B cell (primary cell): ENCODE results near the gene ZXDA. TPM values are rescaled to one million over a fixed set of nuclear protein-coding genes. Genes with fewer than 3 reads are reported as not detected.

ENCODE experiments used
- ATAC-seq: fragments of 200-7000 bp; cut with Tn5 transposase; one replicate; pipeline ENCODE4 v1.10.0; 2021; ENCODE audit warnings: low read depth, mild to moderate bottlenecking, moderate number of reproducible peaks, moderate library complexity
- CTCF ChIA-PET: fragments of 350-600 bp; sonication (Branson Sonifier 250); formaldehyde crosslinking; loops from one replicate; lab custom pipeline; 2021; ENCODE audit warnings: antibody characterized with exemption, inconsistent platforms; lab: Charles Lee
- POLR2A ChIA-PET: fragments of 350-600 bp; sonication (Branson Sonifier 250); formaldehyde crosslinking; loops from one replicate; lab custom pipeline; 2021; ENCODE audit warnings: antibody characterized with exemption; lab: Charles Lee
- DNase-seq: peaks from one replicate; pipeline ENCODE4 v3.0.0; 2013
- H2AFZ ChIP-seq: 2 replicates; pipeline ENCODE4 v1.6.1; 2012; ENCODE audit warnings: mild to moderate bottlenecking, low read depth, low read length; ENCODE audit not compliant: insufficient read depth, poor library complexity, severe bottlenecking
- H3K27ac ChIP-seq, 2 donors: 1 replicate in 1 of 2; 2 replicates in 1 of 2; pipeline ENCODE4 v1.5.1; 2012 to 2013; ENCODE audit warnings: low read length in 2 of 2, mild to moderate bottlenecking in 2 of 2, moderate library complexity in 1 of 2
- H3K27me3 ChIP-seq, 4 experiments: fragments of 200-600 bp in 1 of 4; sonication (generic) in 1 of 4; replicated peaks in 1 of 4; 1 replicate in 2 of 4; 2 replicates in 2 of 4; pipeline versions ENCODE4 v1.6.1 to v1.7.0; 2013 to 2016; ENCODE audit warnings: low read length in 3 of 4, mild to moderate bottlenecking in 2 of 4, mixed read lengths in 1 of 4, moderate library complexity in 1 of 4; ENCODE audit not compliant: insufficient read depth in 4 of 4, control insufficient read depth in 3 of 4; ENCODE audit errors: control extremely low read depth in 1 of 4
- H3K36me3 ChIP-seq, 2 experiments: replicated peaks in 1 of 2; 1 replicate in 1 of 2; 2 replicates in 1 of 2; pipeline versions ENCODE4 v1.6.1 to v1.7.1; 2013; ENCODE audit warnings: low read length in 1 of 2; ENCODE audit not compliant: insufficient read depth in 2 of 2, control insufficient read depth in 1 of 2; ENCODE audit errors: control extremely low read depth in 1 of 2, extremely low read depth in 1 of 2
- H3K4me1 ChIP-seq, 2 donors: fragments of 200-600 bp in 1 of 2; sonication (generic) in 1 of 2; 1 replicate in 1 of 2; 2 replicates in 1 of 2; pipeline versions ENCODE4 v1.5.1 to v1.6.1; 2013 to 2017; ENCODE audit warnings: low read length in 2 of 2; ENCODE audit not compliant: control insufficient read depth in 2 of 2, insufficient read depth in 2 of 2
- H3K4me2 ChIP-seq: replicated peaks from 2 replicates; pipeline ENCODE3; 2012; ENCODE audit warnings: mild to moderate bottlenecking, low read depth, low read length; ENCODE audit not compliant: poor library complexity, severe bottlenecking
- H3K4me3 ChIP-seq, 5 experiments: fragments of 200-600 bp in 1 of 5; sonication (generic) in 1 of 5; 1 replicate in 3 of 5; 2 replicates in 2 of 5; pipeline versions ENCODE4 v1.5.1 to v1.7.0; 2011 to 2016; ENCODE audit warnings: low read length in 4 of 5, mild to moderate bottlenecking in 4 of 5, low read depth in 2 of 5, control low read depth in 1 of 5, moderate library complexity in 1 of 5; ENCODE audit not compliant: insufficient read depth in 1 of 5; ENCODE audit errors: control extremely low read depth in 1 of 5, extremely low read depth in 1 of 5
- H3K79me2 ChIP-seq: fragments of 200-600 bp; sonication (generic); one replicate; pipeline ENCODE4 v1.6.0; 2016; ENCODE audit warnings: low read length; ENCODE audit not compliant: control insufficient read depth, insufficient read depth
- H3K9ac ChIP-seq: fragments of 200-600 bp; sonication (generic); 2 replicates; pipeline ENCODE4 v1.6.1; 2017; ENCODE audit warnings: mild to moderate bottlenecking, low read length, moderate library complexity
- H3K9me3 ChIP-seq, 3 donors: one replicate each; pipeline versions ENCODE4 v1.6.1 to v1.7.1; 2013; ENCODE audit warnings: low read length in 2 of 3; ENCODE audit not compliant: control insufficient read depth in 2 of 3, insufficient read depth in 1 of 3; ENCODE audit errors: control extremely low read depth in 1 of 3
- H4K20me1 ChIP-seq: 2 replicates; pipeline ENCODE4 v1.6.0; 2012; ENCODE audit warnings: mild to moderate bottlenecking, low read length; ENCODE audit not compliant: insufficient read depth, control insufficient read depth, poor library complexity, severe bottlenecking
- H3K27ac Mint-ChIP-seq: one replicate; pipeline ENCODE4 v1.8.0; 2021; ENCODE audit warnings: mixed read lengths
- H3K27me3 Mint-ChIP-seq: one replicate; pipeline ENCODE4 v1.8.0; 2021; ENCODE audit warnings: mixed read lengths
- H3K4me1 Mint-ChIP-seq: one replicate; pipeline ENCODE4 v1.8.0; 2021; ENCODE audit warnings: mixed read lengths
- H3K4me3 Mint-ChIP-seq: one replicate; pipeline ENCODE4 v1.8.0; 2021; ENCODE audit warnings: mixed read lengths
- H3K9me3 Mint-ChIP-seq: one replicate; pipeline ENCODE4 v1.8.0; 2022; ENCODE audit warnings: mixed read lengths; ENCODE audit not compliant: insufficient read depth
- EZH2 ChIP-seq: IDR thresholded peaks from 2 replicates; pipeline ENCODE4 v1.6.1; 2012; ENCODE audit warnings: borderline replicate concordance, low read depth, mild to moderate bottlenecking, moderate library complexity, low read length; ENCODE audit not compliant: insufficient read depth, poor library complexity, severe bottlenecking
- WGBS: methylation state at CpG from one replicate; pipeline ENCODE4 v1.1.5; 2013; ENCODE audit warnings: missing lambda C conversion rate; ENCODE audit not compliant: insufficient coverage; 5-methylcytosine and 5-hydroxymethylcytosine counted together
- intact Hi-C: fragments of 100-400 bp; cut with micrococcal nuclease; formaldehyde crosslinking; loops from one replicate; pipeline ENCODE4 v1.10.0; 2022
- polyA plus RNA-seq: library from polyadenylated mRNA; depleted of rRNA; stranded (reverse); fragments of >200 nt; gene quantifications from 2 replicates; pipeline ENCODE4 v1.2.3, GENCODE V29; 2012
- total RNA-seq, 2 donors: library from RNA; stranded (reverse); fragments of 120-200 nt in 1 of 2; gene quantifications; 1 replicate in 1 of 2; 2 replicates in 1 of 2; pipeline versions ENCODE4 v1.2.3 to v1.2.4, GENCODE V29; 2013 to 2022
- TF ChIP-seq, protein P1 (sequence below): fragments of 200-600 bp; IDR thresholded peaks from one replicate; pipeline ENCODE4 v1.8.0; 2022; ENCODE audit warnings: antibody characterized with exemption, mild to moderate bottlenecking

The ZXDA gene
- total and polyA plus RNA-seq, 2 donors (not counting 1 experiment from before 2014, with no cell fraction given): 7.6 to 14.7 TPM

DNA sequence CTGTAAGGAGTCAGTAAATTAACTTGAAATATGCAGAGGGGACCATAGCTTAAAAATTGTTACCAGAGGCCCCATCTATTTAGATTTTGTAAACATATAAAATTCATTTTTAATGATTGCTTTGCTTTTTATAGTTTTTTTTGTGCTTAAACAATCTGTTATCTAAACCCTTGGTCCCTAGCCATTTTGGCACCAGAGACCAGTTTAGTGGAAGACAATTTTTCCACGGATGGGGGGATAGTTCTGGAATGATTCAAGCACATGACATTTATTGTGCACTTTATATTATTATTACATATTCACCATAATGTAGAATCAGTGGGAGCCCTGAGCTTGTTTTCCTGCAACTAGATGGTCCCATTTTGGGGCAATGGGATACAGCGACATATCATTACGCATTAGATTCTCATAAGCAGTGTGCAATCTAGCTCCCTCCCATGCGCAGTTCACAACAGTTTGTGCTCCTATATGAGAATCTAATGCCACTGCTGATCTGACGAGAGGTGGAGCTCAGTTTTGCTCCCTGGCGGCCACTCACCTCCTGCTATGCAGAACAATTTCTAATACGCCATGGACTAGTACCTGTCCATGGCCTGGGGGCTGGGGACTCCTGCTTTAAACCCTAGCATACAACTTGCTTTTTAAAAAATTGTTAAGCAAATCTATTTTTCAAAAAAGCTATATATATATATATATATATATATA lies 5.9 kb downstream of the ZXDA start:
- no peak for DNase-seq
- intact Hi-C loops: loop anchor here (10.0 kb wide), 1 partner anchor 780 kb away; the partner anchor contains the start of gene SPIN2B

DNA sequence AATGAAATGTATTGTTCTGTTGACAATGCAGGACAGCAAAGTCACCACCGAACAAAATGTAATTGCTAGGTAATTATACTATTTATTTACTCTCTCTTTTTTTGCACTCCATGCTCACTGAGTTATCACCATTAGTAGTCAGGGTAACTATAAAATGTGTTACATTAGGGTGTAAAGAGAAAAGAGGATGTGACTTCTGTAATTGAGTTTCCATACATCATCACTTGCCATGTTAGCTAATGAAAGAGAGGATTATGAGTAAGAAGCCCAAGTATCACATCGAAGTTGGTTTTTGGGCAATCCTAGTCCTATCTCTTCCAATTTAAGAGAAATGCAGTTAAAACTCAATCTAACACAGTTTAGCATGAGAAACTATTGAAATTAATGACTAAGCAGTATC lies 7.6 kb downstream of the ZXDA start:
- WGBS: no CpG with 5 or more reads among the region's 2 CpGs
- ChIA-PET CTCF (no interaction called here), POLR2A (no interaction called here)
- H3K9ac ChIP-seq: no peak overlapping the region
- H3K4me2 ChIP-seq: no peak overlapping the region
- Mint-ChIP-seq H3K4me1 (peaks cover 33% of the 10 kb centered on the region), H3K4me3 (no peak overlapping the region), H3K9me3 (no peaks in the 10 kb centered on the region), H3K27me3 (no peaks in the 10 kb centered on the region), H3K27ac (no peak overlapping the region)
- H3K27me3 ChIP-seq: no peaks in the 10 kb centered on the region
- no peak overlapping the region for H3K4me3 ChIP-seq
- no peak overlapping the region for H3K27ac ChIP-seq
- no peaks in the 10 kb centered on the region for H3K79me2 ChIP-seq
- H4K20me1 ChIP-seq: no peaks in the 10 kb centered on the region
- no peak for TF ChIP-seq EZH2
- TF ChIP-seq, protein P1, sequence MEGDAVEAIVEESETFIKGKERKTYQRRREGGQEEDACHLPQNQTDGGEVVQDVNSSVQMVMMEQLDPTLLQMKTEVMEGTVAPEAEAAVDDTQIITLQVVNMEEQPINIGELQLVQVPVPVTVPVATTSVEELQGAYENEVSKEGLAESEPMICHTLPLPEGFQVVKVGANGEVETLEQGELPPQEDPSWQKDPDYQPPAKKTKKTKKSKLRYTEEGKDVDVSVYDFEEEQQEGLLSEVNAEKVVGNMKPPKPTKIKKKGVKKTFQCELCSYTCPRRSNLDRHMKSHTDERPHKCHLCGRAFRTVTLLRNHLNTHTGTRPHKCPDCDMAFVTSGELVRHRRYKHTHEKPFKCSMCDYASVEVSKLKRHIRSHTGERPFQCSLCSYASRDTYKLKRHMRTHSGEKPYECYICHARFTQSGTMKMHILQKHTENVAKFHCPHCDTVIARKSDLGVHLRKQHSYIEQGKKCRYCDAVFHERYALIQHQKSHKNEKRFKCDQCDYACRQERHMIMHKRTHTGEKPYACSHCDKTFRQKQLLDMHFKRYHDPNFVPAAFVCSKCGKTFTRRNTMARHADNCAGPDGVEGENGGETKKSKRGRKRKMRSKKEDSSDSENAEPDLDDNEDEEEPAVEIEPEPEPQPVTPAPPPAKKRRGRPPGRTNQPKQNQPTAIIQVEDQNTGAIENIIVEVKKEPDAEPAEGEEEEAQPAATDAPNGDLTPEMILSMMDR: no peak
- H3K4me1 ChIP-seq: peaks cover 4 to 6% of the 10 kb centered on the region in 2 donors
- H2AFZ ChIP-seq: no peak overlapping the region
- no peaks in the 10 kb centered on the region for H3K9me3 ChIP-seq
- intact Hi-C loops: loop anchor here (10.0 kb wide), 1 partner anchor 778 kb away; the partner anchor contains the start of gene SPIN2B
- no peaks in the 10 kb centered on the region for H3K36me3 ChIP-seq
- DNase-seq (no peak), ATAC-seq (peak; percentile 14)

More for the DNA sequence above, 5.9 kb downstream of the ZXDA start:
- WGBS: 100% methylated on average over 4 of the region's 7 CpGs
- no peak overlapping the region for H3K9ac ChIP-seq
- H3K27me3 Mint-ChIP-seq: no peaks in the 10 kb centered on the region
- no peak overlapping the region for H2AFZ ChIP-seq
- H3K4me3 ChIP-seq: no peak overlapping the region
- no peaks in the 10 kb centered on the region for H4K20me1 ChIP-seq
- no peaks in the 10 kb centered on the region for H3K9me3 ChIP-seq
- CTCF ChIA-PET: no interaction called here
- H3K4me1 ChIP-seq: peaks cover 8 to 9% of the 10 kb centered on the region in 2 donors
- H3K9me3 Mint-ChIP-seq: no peaks in the 10 kb centered on the region
- H3K27ac ChIP-seq: no peak overlapping the region
- ATAC-seq: no peak
- no peak overlapping the region for H3K4me2 ChIP-seq
- H3K4me3 Mint-ChIP-seq: no peak overlapping the region
- POLR2A ChIA-PET: no interaction called here
- no peaks in the 10 kb centered on the region for H3K79me2 ChIP-seq
- no peak overlapping the region for H3K27ac Mint-ChIP-seq
- no peaks in the 10 kb centered on the region for H3K27me3 ChIP-seq
- TF ChIP-seq, protein P1: no peak
- TF ChIP-seq EZH2: no peak
- H3K4me1 Mint-ChIP-seq: peaks cover 42% of the 10 kb centered on the region
- H3K36me3 ChIP-seq: no peaks in the 10 kb centered on the region
